Activated T-cell treated with anti-CD3 and anti-CD28 coated beads for 48 hours (primary cell): ENCODE measurements around the gene LIN28B.
"Not testable (repeated sequence)": the region's sequence is repeated elsewhere in the genome, so short reads cannot be mapped to it uniquely, and the experiment has no call there.

Experiments used
- DNase-seq: peaks from one replicate; pipeline ENCODE4 v3.0.0-alpha.2; 2020; ENCODE audit warnings: low read depth

LIN28B gene

GRCh38 chr6:105067329-105067728 lies 110.4 kb downstream of the LIN28B start:
- DNase-seq: no peak

GRCh38 chr6:105068407-105068806 lies 111.5 kb downstream of the LIN28B start:
- DNase-seq: no peak

- no peak for DNase-seq
Observed at GRCh38 chr6:105069821-105070445, 113.0 kb downstream of the LIN28B start.

- no peak for DNase-seq
Observed at GRCh38 chr6:105072798-105073199, 115.9 kb downstream of the LIN28B start.

GRCh38 chr6:105075210-105075609 lies 118.3 kb downstream of the LIN28B start:
- no peak for DNase-seq

GRCh38 chr6:105076418-105076817 lies 119.5 kb downstream of the LIN28B start:
- DNase-seq: not testable (repeated sequence)

- no peak for DNase-seq
Observed at GRCh38 chr6:105077596-105078385, 120.9 kb downstream of the LIN28B start.

- DNase-seq: no peak
Observed at GRCh38 chr6:105078386-105078708, 121.4 kb downstream of the LIN28B start.

- no peak for DNase-seq
Observed at GRCh38 chr6:105080279-105080678, 123.4 kb downstream of the LIN28B start.

GRCh38 chr6:105081662-105082061 lies 124.8 kb downstream of the LIN28B start:
- DNase-seq: not testable (repeated sequence)

- DNase-seq: no peak
Observed at GRCh38 chr6:105087571-105088211, 130.8 kb downstream of the LIN28B start.

- no peak for DNase-seq
Observed at GRCh38 chr6:105091140-105091829, 134.4 kb downstream of the LIN28B start.

- no peak for DNase-seq
Observed at GRCh38 chr6:105094133-105094640, 137.3 kb downstream of the LIN28B start.

- DNase-seq: no peak
Observed at GRCh38 chr6:105095139-105095538, 138.2 kb downstream of the LIN28B start.

GRCh38 chr6:105097288-105097687 lies 140.4 kb downstream of the LIN28B start:
- DNase-seq: no peak

- DNase-seq: no peak
Observed at GRCh38 chr6:105099371-105099770, 142.5 kb downstream of the LIN28B start.

- no peak for DNase-seq
Observed at GRCh38 chr6:105102186-105102585, 145.3 kb downstream of the LIN28B start.

- DNase-seq: no peak
Observed at GRCh38 chr6:105105094-105105493, 148.2 kb downstream of the LIN28B start.

GRCh38 chr6:105106260-105106659 lies 149.4 kb downstream of the LIN28B start:
- DNase-seq: no peak

- no peak for DNase-seq
Observed at GRCh38 chr6:105107207-105107606, 150.3 kb downstream of the LIN28B start.

GRCh38 chr6:105108631-105109262 lies 151.8 kb downstream of the LIN28B start:
- DNase-seq: no peak
